ENCODE data around the gene NXPH3.

NXPH3 gene

GRCh38 chr17:49600949-49601348, 25.3 kb downstream of the NXPH3 start:
- no peaks in the 10 kb centered on the region for H4K20me1 ChIP-seq
- no peak overlapping the region for H3K27ac ChIP-seq
- TF ChIP-seq Cebpa-rat (IDR thresholded peaks at IDR 0.05), result no peak
- H3K4me2 ChIP-seq, result no peak overlapping the region
- H3K9me3 ChIP-seq, result no peaks in the 10 kb centered on the region
- no peak overlapping the region for H3K4me3 ChIP-seq
- no peak overlapping the region for H3K9ac ChIP-seq
- peaks cover 13% of the 10 kb centered on the region for H3K4me1 ChIP-seq
- peaks cover 100% of the 10 kb centered on the region for H3K36me3 ChIP-seq
- no peaks in the 10 kb centered on the region for H3K27me3 ChIP-seq

DNA sequence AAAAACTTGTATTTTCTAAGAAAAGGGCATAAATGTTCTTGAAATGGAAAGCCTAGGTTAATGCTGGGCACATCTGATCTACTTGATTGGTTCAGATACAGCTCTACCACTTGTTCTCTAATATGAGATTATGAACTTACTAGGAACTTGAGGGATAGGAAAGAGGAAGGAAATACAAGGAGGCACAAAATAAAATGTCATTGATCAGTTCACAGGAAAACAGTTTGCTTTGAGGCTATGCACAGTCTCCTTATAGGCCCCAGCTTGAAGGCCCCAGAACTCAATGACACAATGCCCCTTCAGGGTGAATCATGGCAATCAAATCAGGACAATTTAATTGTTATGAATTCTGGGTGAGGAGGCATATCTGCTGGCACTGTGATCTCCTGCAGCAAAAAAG, 27.1 kb downstream of the NXPH3 start:
- Histone ChIP-seq H3K9ac (no peak overlapping the region), H3K27me3 (no peaks in the 10 kb centered on the region), H3K4me2 (peak overlapping the region; percentile 13), H3K4me3 (no peak overlapping the region), H3K27ac (no peak overlapping the region), H3K9me3 (no peaks in the 10 kb centered on the region), H3K36me3 (peaks cover 100% of the 10 kb centered on the region), H3K4me1 (peaks cover 13% of the 10 kb centered on the region), H4K20me1 (no peaks in the 10 kb centered on the region)
- TF ChIP-seq Cebpa-rat (IDR thresholded peaks at IDR 0.05), result no peak

DNA sequence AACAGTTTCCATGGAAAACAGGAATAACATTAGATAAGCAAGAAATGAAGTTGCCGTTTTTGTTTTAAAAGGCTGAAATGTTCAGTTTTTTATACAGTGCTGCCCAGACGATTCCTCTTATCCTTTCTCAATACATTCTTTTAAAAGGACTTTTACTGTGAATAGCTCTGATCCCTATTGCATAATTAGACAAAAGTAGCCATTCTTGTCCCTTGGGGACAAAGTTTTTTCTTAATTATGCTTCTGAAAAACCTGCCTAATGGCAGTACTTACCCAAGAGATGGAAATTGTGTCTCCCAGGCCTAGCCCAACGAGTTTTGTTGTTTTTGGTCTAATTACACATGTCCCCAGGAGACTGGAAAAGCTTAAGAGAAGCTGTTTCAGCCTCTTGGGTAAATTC, 27.6 kb downstream of the NXPH3 start:
- Histone ChIP-seq H3K27ac (no peak overlapping the region), H4K20me1 (no peaks in the 10 kb centered on the region), H3K36me3 (peaks cover 100% of the 10 kb centered on the region), H3K4me3 (no peak overlapping the region), H3K27me3 (no peaks in the 10 kb centered on the region), H3K9me3 (no peaks in the 10 kb centered on the region), H3K4me1 (peaks cover 13% of the 10 kb centered on the region), H3K4me2 (peak overlapping the region; percentile 13), H3K9ac (no peak overlapping the region)
- no peak for TF ChIP-seq Cebpa-rat (IDR thresholded peaks at IDR 0.05)

DNA sequence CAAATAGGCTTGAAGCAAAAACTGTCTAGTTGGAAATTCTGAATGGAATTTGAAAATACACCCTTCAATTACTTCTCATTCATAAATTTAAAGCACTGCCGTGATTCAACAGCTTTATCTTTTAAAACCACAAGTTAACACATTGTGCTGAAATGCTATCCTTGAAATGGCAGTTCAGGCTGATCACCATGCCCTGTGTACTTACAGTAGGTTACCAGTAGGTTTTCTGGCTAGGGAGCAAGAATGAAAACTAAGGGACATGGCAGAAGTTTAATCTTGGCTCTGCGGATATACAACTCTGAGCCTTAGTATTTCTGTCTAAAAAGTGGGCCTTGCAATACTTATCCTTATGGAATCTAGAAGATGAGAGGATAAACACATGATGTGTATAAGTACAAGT, 28.0 kb downstream of the NXPH3 start:
- no peak for TF ChIP-seq Cebpa-rat (IDR thresholded peaks at IDR 0.05)
- no peaks in the 10 kb centered on the region for H3K27me3 ChIP-seq
- no peaks in the 10 kb centered on the region for H4K20me1 ChIP-seq
- H3K27ac ChIP-seq, result no peak overlapping the region
- H3K4me3 ChIP-seq, result no peak overlapping the region
- H3K4me1 ChIP-seq, result peaks cover 13% of the 10 kb centered on the region
- H3K36me3 ChIP-seq, result peaks cover 100% of the 10 kb centered on the region
- H3K9ac ChIP-seq, result no peak overlapping the region
- no peaks in the 10 kb centered on the region for H3K9me3 ChIP-seq
- H3K4me2 ChIP-seq, result no peak overlapping the region

DNA sequence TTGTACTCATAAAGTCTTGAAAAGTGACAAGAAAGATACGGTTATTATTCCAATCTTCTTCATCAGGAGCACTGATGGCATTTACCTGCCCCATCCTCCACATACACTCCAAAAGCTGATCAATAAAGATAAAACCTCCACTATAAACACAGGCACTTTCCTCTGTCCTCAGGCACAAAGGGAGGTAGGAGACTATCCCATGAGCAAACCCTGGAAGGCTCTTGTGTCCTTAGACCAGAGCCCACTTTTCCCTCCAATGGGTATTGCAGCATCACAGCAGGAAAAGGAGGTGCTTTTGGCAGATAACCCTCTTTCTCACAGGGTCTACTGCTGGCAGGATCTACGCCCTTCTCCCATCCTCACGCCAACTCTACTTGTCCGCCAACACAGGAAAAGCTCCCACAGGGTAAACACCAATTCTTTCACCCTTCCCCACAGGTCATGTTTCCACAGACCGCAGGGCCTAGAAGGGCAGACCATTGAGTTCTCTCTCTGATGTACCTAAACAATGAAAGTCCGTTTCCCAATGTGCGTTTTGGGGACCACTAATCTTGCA, 28.7 kb downstream of the NXPH3 start:
- peaks cover 13% of the 10 kb centered on the region for H3K4me1 ChIP-seq
- no peak for TF ChIP-seq Cebpa-rat (IDR thresholded peaks at IDR 0.05)
- no peak overlapping the region for H3K4me2 ChIP-seq
- H3K27ac ChIP-seq, result no peak overlapping the region
- peaks cover 100% of the 10 kb centered on the region for H3K36me3 ChIP-seq
- no peak overlapping the region for H3K4me3 ChIP-seq
- H3K9ac ChIP-seq, result no peak overlapping the region
- no peaks in the 10 kb centered on the region for H4K20me1 ChIP-seq
- no peaks in the 10 kb centered on the region for H3K27me3 ChIP-seq
- H3K9me3 ChIP-seq, result no peaks in the 10 kb centered on the region

DNA sequence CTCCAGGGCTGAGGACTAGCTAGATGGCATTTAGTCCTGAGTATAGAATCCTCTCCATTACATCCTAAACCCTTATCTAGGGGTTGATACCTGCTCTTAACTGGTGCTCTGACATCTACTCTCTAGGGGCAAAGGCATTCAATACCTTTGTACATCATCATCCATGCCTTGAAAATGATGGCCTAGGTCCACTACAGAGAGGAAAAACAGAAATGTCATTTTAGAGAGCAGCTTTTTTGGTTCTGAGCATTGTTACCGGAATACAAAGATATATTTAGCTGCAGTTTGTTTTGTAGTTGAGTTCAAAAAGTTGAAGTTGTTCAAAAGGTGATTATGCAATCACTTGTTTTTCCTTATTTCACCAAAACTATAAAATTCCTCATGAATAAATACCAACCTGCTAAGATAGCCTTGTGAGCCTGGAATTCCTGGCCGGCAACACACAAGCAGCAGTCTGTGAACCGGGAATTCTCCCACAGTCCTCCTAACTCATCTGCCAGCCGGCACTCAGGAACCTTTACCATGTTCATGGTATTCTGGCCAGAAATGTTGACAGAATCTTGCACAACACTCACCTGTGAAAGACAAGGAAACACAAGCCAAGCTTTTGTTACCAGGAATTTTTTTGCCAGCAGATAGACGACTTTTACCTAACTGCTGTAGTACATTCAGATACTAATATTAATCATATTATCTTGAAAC, 35.4 kb downstream of the NXPH3 start:
- Histone ChIP-seq H3K36me3 (peaks cover 91% of the 10 kb centered on the region), H3K27me3 (no peaks in the 10 kb centered on the region)

DNA sequence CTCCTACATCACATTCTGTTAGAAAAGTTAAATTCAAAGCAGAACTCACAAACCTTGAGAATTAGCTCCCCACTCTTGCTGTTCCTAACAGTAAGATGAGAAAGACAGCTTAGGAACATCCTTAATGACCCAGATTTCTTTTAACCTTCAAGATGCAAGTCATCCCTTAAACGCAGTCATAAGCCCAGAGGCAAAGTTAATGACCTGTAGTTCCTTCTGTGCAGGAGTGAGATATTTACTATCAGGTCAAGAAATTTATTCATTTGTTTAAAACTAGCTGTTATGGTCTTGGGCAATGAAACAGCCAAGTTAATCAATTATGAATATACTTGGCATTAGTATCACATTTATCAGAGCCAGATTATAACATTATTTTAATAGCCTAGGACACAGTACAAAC, 37.1 kb downstream of the NXPH3 start:
- no peak overlapping the region for H3K4me3 ChIP-seq
- H3K9ac ChIP-seq, result no peak overlapping the region
- no peaks in the 10 kb centered on the region for H3K9me3 ChIP-seq
- H3K4me1 ChIP-seq, result peaks cover 12% of the 10 kb centered on the region
- no peak overlapping the region for H3K4me2 ChIP-seq
- H3K27ac ChIP-seq, result no peak overlapping the region
- H4K20me1 ChIP-seq, result peaks cover 19% of the 10 kb centered on the region; the same call in 1 of the 2 replicates
- no peak for TF ChIP-seq Cebpa-rat (IDR thresholded peaks at IDR 0.05)
- no peaks in the 10 kb centered on the region for H3K27me3 ChIP-seq
- H3K36me3 ChIP-seq, result peaks cover 90% of the 10 kb centered on the region

More for the DNA sequence above, 35.4 kb downstream of the NXPH3 start:
- Histone ChIP-seq H3K4me1 (no peaks in the 10 kb centered on the region), H3K9me3 (no peaks in the 10 kb centered on the region), H4K20me1 (peaks cover 7% of the 10 kb centered on the region; the same call in 1 of the 2 replicates), H3K4me2 (no peak overlapping the region), H3K4me3 (no peak overlapping the region), H3K9ac (no peak overlapping the region), H3K27ac (no peak overlapping the region)
- 0 out of 2 replicates have a peak, but pooled peaks have one; percentile 28 for TF ChIP-seq Cebpa-rat (IDR thresholded peaks at IDR 0.05)

DNA sequence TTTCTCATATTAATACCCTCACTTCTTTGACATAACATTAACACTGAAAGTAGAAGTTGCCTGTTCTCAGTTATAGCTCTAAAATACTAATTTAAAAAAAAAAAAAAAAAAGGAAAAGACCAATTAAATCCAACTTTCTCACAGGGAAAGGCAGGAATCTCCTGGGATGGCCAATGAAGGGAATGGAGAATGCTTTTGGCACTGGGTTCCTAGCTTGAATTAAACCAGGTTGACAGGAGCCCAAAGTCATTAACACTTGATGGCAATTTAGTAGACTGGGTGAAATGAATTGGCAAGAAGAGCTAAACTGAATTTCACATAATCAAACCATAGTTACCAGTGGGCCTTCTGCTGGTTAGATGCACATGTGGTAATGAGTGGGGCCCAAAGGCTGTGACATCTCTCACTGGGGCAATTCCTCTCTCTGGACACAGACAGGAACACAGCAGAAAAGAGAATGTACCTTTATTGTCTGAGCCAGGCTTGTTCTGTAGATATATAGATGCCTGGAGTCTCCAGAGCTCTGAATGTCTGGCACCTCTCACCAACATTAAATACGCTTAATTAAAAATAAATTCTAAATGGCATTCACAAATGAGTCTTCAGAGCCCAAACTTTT, 37.6 kb downstream of the NXPH3 start:
- no peak overlapping the region for H3K9ac ChIP-seq
- TF ChIP-seq Cebpa-rat (IDR thresholded peaks at IDR 0.05), result no peak
- no peak overlapping the region for H3K4me3 ChIP-seq
- H3K27me3 ChIP-seq, result no peaks in the 10 kb centered on the region
- H3K4me1 ChIP-seq, result peaks cover 12% of the 10 kb centered on the region
- no peaks in the 10 kb centered on the region for H3K9me3 ChIP-seq
- no peak overlapping the region for H3K4me2 ChIP-seq
- H4K20me1 ChIP-seq, result peaks cover 19% of the 10 kb centered on the region; the same call in 1 of the 2 replicates
- no peak overlapping the region for H3K27ac ChIP-seq
- peaks cover 90% of the 10 kb centered on the region for H3K36me3 ChIP-seq

- no peak overlapping the region for H3K4me3 ChIP-seq
- H4K20me1 ChIP-seq, result peaks cover 28% of the 10 kb centered on the region; the same call in 1 of the 2 replicates
- no peaks in the 10 kb centered on the region for H3K27me3 ChIP-seq
- H3K4me2 ChIP-seq, result no peak overlapping the region
- H3K27ac ChIP-seq, result no peak overlapping the region
- H3K4me1 ChIP-seq, result peaks cover 12% of the 10 kb centered on the region
- H3K9me3 ChIP-seq, result no peaks in the 10 kb centered on the region
- peaks cover 90% of the 10 kb centered on the region for H3K36me3 ChIP-seq
- no peak overlapping the region for H3K9ac ChIP-seq
- no peak for TF ChIP-seq Cebpa-rat (IDR thresholded peaks at IDR 0.05)
These were observed 40.4 kb downstream of the NXPH3 start for GRCh38 chr17:49616086-49616485.

GRCh38 chr17:49616601-49617131, 41.0 kb downstream of the NXPH3 start:
- no peaks in the 10 kb centered on the region for H3K27me3 ChIP-seq
- no peak for TF ChIP-seq Cebpa-rat (IDR thresholded peaks at IDR 0.05)
- no peak overlapping the region for H3K4me3 ChIP-seq
- H3K4me2 ChIP-seq, result peak overlapping the region; percentile 24; the same call in 1 of the 2 replicates
- peaks cover 90% of the 10 kb centered on the region for H3K36me3 ChIP-seq
- H3K27ac ChIP-seq, result no peak overlapping the region
- peaks cover 32% of the 10 kb centered on the region; the same call in 1 of the 2 replicates for H4K20me1 ChIP-seq
- H3K4me1 ChIP-seq, result peaks cover 12% of the 10 kb centered on the region
- H3K9me3 ChIP-seq, result no peaks in the 10 kb centered on the region
- H3K9ac ChIP-seq, result no peak overlapping the region

Measured in BLaER1 (cell line).